8988T (cell line): ENCODE results near the gene MMP25.
A peak's percentile ranks its signal among the peaks of the same experiment; 100 is the strongest.

Experiments
- DNase-seq: peaks from one replicate; pipeline ENCODE4 v3.0.0; 2011

The MMP25 gene

GRCh38 chr16:3096362-3096761 lies 50.0 kb downstream of the MMP25 start:
- DNase-seq = no peak

DNA sequence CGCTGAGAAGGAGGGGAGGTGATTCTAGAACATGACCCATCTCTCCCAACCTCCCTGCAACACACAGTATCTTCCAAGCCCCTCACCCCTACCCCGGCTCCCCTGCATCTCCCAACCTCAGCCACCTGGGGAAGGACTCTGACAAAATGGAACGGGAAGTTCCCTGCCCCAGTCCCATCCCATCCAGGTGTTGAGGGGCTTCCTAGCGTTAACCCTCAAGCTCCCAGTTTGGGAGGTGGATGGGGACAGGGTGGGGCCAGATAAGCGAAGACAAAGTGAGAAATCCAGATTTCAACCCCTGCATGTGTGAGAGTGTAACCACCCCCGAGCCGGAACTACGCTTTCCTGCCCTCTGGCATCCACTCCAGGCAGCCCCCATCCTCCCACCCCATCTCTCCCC lies 50.9 kb downstream of the MMP25 start:
- no peak for DNase-seq

DNA sequence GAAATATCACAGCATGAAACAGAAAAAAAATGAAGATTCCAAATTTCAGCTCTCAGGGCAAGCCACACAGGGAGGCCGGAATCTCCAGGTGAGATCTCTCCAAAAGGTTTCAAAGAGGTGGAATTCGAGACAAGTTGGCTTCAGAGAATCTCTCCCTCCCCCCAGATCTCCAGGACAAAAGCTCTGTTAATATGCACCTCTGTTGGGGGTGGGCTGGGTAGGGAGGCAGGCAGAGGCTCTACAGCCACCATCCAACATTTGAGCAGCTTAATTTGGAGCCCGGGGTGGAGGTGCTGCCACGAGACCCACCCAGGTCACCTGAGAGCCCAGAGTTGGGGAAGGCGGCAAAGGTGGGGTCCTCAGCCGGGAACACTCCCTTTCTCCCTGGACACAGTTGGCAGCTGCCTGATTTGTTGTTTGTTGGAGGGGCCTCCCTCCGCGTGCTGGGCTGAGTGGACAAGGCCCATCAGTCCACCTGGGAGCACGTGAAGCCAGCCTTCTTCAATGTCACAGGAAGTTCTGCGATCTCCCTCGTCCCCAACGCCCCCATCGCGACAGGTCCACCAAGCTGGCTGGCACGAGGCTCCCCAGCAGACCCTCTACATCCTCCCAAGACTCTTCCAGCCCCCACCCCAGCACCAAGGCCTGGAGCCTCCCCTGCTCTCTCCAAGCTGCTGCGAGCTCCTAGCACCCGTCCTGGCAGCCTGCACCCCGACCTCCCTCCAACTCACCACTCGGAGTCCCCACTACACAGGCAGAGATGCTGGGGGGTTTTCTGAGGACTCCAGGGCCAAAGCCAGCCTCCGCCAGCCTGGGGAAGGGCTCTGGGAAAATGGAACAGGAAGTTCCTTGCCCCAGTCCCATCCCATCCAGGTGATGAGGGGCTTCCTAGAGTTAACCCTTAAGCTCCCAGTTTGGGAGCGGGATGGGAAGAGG lies 52.4 kb downstream of the MMP25 start, which contains the start of gene ZSCAN10:
Gene ZSCAN10, minus strand, starts transcription at position 836 of the 936 bp plus-strand sequence. CDS start 6,357 bp downstream, outside the sequence.
- no peak for DNase-seq

DNA sequence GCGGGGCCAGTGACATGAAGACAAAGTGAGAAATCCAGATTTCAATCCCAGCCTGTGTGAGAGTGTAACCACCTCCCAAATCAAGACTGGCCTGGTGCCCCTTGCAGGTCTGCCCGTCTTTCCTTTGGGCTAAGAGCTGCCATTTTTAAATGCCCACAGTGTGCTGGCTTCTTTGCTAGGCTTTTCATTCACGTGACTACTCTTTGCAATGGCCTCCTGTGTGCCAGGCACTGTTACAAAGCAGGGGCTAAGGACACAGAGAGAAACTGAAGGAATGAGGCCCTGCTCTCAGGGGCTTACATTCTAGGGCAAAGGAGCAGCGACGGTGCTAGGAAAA lies 53.0 kb downstream of the MMP25 start:
- no peak for DNase-seq

DNA sequence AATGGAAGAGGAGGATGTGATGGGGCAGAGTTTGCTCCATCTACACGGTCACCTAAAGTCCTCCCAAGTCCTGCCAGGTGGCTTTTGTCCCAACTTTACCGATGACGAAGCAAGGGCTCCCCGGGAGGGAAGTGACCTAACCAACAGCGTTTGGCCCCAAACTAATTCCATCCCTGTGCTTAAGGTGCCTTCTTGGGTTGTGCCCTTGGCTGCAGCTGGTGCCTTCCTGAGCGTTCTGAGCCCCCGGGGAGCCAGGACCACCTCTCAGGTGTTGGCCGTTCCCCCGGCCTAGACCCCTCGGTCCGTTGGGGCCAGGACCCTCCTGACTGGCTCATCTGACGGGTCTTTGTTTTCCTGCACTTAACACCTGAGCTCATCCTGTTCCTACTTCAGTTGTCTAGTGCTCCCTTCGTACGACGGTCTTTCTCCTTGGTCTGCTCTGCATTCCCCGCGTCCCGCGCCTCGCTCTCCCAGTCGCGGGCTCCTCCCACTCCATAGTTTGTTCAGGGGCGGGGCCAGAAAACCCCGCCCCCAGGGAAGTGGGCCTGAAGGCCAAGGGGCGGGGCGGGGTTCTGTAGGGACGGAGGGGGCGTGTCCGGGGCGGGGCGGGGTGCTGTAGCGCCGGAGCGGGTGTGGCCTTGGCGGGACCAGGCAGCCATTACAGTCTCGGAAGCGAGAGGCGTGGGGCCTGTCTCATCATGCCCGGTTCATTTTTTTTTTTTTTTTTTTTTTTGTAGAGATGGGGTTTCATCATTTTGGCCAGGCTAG lies 53.6 kb downstream of the MMP25 start:
- peak; percentile 83 for DNase-seq

GRCh38 chr16:3101018-3101840 lies 54.9 kb downstream of the MMP25 start:
- no peak for DNase-seq

DNA sequence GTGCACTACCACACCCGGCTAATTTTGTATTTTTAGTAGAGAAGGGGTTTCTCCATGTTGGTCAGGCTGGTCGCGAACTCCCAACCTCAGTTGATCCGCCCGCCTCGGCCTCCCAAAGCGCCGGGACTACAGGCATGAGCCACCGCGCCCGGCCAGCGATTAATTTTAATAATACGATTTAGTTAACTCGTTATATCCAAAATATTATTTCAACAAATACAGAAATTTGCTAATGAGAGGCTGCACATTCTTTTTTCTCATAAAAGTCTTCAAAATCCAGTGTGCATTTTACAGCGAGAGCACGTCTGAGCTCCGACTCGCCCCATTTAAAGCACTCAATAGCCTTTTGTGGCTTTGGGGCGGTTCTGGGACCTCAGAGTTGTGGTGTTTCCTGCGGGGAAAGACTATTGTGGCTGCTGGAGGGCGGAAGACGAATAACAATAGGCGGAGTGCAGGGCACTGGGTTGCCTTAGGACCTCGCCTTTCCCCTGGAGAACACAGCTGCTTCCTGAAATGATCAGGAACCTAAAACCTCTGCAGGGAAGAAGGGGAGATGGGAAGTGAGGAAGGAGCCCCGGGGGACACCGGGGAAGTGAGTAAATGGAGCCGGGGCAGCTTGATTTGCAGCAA lies 55.6 kb downstream of the MMP25 start:
- DNase-seq = no peak

DNA sequence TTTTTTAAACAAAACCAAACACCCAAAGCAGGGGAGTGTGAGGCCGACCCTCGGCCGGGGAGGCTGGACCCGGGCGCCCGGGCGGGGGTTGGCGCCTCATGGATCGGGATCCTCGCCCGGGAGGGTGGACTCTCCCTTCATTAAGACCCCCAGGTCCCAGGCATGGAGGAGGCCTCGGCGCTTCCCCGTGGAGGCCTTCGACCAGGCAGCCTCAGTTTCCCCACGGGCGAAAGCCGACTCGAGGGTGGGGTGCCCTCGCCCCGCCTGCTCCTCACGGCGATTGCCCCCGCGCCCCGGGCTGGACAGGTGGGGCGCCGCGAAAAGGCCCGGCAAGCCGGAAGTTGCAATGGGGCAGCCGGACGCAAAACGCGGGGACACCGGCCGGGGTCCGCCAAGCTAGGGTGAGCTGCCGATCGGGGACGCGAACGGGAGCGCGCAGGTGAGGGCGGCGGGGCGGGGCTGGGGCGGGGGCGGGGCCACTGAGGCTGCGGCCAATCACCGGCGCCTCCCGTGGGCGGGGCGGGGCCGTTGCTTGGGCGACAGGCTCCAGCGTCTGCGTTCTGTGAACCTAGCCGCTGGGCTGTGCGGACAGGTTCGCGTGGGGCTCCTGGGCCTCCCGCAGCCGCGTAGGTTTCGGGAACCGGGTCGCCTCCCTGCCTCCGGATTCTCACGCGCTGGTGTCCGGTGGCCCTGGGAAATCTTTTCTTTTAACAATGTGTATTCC lies 60.0 kb downstream of the MMP25 start:
- peak; percentile 89 for DNase-seq
